Suppressor macrophage (primary cell): ENCODE data around the gene BOK.

Experiments
- DNase-seq, 4 experiments: peaks; one replicate each; pipeline ENCODE4 v3.0.0-alpha.2; 2020 to 2022

BOK gene

DNA sequence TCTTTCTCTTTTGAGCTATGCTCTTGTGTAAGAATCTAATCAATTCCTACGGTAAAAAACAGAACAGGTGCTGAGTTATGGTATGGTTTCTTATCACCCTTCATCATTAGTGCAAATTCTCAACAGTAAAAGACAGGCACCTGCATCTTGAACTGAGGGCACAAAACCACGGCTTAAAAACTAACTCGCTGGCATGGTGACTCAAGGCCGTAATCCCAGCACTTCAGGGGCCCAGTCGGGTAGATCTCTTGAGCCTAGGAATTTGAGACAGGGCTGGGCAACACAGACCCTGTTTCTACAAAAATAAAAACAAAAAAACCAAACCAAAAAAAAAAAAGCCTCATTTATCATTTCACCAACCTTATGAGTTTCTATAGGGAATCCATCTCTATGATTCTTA lies 45.1 kb downstream of the BOK start:
- DNase-seq = no peak

DNA sequence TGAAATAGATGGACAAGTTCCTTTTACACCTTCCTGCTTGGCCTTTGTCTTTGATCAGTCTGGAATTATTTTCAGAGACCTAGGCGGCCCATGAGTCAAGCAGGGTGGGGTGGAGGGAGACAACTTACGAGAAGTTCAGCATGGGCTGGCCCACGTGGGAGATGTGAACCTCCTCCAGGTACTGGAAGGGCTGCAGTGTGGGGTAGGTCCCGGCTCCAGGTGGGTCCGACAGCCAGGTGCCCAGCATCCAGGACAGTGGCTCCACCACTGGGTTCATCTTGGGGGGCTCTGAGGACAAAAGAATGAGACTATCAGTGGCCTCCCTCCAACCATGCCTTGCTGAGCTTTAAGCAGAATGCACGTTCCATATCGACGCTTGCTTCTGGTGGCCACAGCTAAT lies 47.6 kb downstream of the BOK start:
- DNase-seq = no peak

GRCh38 chr2:241607162-241607885 lies 48.8 kb downstream of the BOK start:
- DNase-seq = no peak

DNA sequence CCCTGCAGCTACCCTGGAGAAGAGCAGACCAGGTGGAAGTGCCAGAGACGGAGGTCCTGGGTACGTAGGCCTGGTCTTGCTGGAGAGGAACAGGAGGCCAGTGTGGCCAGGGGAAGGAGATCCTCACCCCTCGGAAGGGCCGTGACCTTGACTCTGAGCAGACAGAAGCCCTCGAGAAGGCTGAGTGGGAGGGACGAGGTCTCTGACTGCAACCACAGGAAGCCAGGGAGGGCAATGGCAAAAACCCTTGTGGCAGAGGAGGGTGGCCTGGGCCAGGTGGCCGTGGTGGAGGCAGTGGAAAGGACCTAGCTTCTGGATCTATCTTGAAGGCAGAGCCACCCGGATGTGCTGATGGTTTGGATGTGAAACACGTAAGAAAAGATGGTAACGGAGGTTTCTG lies 50.3 kb downstream of the BOK start:
- DNase-seq = peak in 3 of 4 experiments; percentile 32 to 47 (median 35)

GRCh38 chr2:241609859-241610793 lies 51.6 kb downstream of the BOK start:
- DNase-seq = peak; percentile 80 to 93 (median 85)

- DNase-seq = no peak
Observed at GRCh38 chr2:241611062-241611461, 52.5 kb downstream of the BOK start.

- DNase-seq = no peak
Observed at GRCh38 chr2:241612156-241613016, 53.8 kb downstream of the BOK start.

DNA sequence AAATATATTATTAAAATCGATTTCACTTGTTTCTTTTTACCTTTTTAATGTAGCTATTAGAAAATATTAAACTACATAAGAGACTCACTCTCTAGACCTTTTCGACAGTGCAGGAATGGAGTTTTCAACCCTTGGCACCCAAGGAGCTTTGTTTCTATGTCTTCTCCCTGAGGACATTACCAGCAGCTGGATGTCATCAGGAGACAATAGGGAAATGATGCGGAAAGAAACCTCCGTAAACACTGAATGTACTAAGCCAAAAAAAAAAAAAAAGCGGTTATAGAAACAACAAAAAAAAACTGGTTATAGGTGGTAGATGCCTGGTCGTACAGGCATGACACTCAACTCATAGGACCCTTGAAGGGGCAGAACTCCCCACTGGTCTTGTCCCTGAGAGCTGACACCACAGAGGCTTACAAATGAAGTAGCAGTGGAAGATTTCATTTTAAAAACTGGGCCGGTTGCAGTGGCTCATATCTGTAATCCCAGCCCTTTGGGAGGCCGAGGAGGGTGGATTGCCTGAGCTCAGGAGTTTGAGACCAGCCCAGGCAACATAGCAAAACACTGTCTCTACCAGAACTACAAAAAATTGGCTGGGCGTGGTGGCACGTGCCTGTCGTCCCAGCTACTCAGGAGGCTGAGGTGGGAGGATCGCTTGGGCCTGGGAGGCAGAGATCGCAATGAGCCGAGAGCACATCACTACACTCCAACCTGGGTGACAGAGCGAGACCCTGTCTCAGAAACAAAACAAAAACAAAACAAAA lies 54.7 kb downstream of the BOK start:
- no peak for DNase-seq

DNA sequence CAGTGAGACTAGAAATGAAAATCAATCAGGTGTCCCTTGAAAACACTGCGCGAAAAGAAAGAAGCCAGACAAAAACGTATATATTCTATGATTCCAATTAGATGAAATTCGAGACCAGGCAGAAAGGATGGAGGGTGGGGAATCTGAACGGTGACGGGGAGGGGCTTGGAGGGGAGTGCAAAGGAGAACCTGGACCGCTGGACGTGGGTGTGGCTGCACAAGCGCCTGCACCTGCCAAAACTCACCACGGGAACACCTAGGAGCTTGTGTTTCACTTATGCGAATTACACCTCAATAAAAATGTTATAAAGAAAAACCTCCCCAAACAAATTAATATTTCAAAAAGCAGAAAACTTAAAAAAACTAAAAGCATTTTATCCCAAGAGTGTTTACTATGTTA lies 56.5 kb downstream of the BOK start:
- DNase-seq = no peak

DNA sequence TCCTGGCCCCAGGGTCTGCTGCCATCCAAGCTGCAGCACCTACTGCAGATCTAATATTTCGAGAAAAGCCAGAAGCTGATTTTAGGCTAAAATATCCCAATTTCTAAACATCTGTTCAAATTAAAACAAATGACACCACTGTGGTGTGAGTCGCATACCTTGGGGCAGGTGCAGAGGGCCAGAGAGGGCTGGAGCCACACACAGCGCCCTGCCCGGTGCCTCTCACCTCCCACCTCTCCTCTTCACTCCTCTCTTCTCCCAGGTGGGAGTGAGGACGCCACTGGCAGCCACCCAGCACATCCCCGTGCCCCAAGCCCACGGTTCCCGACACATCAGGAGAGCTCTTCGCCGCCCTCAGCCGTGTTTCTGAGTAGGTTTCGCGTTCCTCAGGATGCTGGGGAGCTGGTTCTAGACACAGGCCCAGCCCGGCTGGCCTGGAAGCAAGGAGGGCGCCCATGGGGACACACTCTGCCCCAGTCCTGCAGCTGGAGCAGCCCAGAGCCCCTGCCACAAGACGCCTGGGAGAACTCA lies 57.0 kb downstream of the BOK start:
- no peak for DNase-seq

- no peak for DNase-seq
Observed at GRCh38 chr2:241616168-241617125, 57.9 kb downstream of the BOK start.

GRCh38 chr2:241617431-241618154 lies 59.0 kb downstream of the BOK start:
- DNase-seq = peak in 3 of 4 experiments; percentile 16 to 47 (median 40)

DNA sequence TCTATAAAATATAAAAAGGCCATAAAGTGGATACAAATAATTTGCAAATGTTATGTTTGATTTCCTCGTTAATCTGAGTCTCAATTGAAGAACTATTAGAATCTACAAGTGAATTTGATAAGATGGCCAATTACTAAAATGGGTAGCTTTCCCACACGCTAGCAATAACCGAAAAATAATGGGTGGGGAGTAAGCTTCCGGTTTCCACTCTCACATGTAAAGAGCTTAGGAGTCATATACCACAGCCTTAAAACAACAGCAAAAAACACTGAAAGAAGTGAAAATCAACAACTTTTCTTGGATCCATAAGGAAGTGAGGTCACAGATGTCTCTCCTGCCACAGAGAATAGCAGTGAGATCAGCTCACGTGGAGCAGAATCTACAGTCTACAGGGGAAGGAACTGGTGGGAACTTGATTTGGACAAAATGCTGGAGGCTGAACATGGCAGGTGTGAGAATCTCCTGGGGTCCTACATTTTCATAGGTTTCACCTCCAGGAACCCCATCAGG lies 59.8 kb downstream of the BOK start:
- peak in 2 of 4 experiments; percentile 31 to 32 for DNase-seq

GRCh38 chr2:241618829-241619228 lies 60.3 kb downstream of the BOK start:
- DNase-seq = no peak

DNA sequence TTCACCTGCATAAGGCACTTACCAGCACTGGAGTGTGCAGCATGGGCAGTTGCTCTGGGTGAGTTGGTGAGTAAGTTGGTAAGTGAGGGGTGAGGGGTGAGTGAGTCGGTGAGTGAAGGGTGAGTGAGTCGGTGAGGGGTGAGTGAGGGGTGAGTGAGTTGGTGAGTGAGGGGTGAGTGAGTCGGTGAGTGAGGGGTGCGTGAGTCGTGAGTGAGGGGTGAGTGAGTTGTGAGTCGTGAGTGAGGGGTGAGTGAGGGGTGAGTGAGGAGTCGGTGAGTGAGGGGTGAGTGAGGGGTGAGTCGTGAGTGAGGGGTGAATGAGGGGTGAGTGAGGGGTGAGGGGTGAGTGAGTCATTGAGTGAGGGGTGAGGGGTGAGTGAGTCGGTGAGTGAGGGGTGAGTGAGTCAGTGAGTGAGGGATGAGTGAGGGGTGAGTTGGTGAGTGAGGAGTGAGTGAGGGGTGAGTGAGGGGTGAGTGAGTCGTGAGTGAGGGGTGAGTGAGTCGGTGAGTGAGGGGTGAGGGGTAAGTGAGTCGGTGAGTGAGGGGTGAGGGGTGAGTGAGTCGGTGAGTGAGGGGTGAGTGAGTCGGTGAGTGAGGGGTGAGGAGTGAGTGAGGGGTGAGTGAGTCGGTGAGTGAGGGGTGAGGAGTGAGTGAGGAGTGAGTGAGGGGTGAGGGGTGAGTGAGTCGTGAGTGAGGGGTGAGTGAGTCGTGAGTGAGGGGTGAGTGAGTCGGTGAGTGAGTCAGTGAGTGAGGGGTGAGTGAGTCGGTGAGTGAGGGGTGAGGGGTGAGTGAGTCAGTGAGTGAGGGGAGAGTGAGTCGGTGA lies 61.3 kb downstream of the BOK start:
- DNase-seq = no peak

DNA sequence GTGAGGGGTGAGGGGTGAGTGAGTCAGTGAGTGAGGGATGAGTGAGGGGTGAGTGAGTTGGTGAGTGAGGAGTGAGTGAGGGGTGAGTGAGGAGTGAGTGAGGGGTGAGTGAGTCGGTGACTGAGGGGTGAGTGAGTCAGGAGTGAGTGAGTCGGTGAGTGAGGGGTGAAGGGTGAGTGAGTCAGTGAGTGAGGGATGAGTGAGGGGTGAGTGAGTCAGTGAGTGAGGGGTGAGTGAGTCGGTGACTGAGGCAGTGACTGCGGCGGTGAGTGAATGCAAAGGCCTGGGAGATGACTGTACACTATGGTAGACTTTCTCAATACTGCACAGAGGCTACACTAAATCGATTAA lies 61.8 kb downstream of the BOK start:
- DNase-seq = peak in 2 of 4 experiments; percentile 13 to 20
